HEK293 (cell line): ENCODE data around the gene LMNA.

Experiments used
- BCL11B ChIP-seq: fragments of 450-650 bp; formaldehyde crosslinking; IDR thresholded peaks from 2 replicates; pipeline ENCODE4 v1.5.1; 2016; ENCODE audit warnings: low read depth, missing biosample characterization, missing genetic modification characterization
- GFI1B ChIP-seq: fragments of 450-650 bp; formaldehyde crosslinking; IDR thresholded peaks from 2 replicates; pipeline ENCODE4 v1.5.1; 2016; ENCODE audit warnings: missing biosample characterization, missing genetic modification characterization
- HOXD13 ChIP-seq: sonication (generic); formaldehyde crosslinking; IDR thresholded peaks from 2 replicates; pipeline ENCODE4 v1.8.0; 2022; ENCODE audit warnings: missing genetic modification reagents, borderline replicate concordance
- MYNN ChIP-seq: fragments of 450-650 bp; formaldehyde crosslinking; IDR thresholded peaks from 2 replicates; pipeline ENCODE4 v1.5.1; 2016; ENCODE audit warnings: missing biosample characterization, missing genetic modification characterization, borderline replicate concordance
- RBAK ChIP-seq: fragments of 450-650 bp; formaldehyde crosslinking; IDR thresholded peaks from 2 replicates; pipeline ENCODE4 v1.5.1; 2016; ENCODE audit warnings: missing biosample characterization, missing genetic modification characterization
- YY1 ChIP-seq: fragments of 450-650 bp; formaldehyde crosslinking; IDR thresholded peaks from 2 replicates; pipeline ENCODE4 v1.5.1; 2018; ENCODE audit warnings: missing biosample characterization, missing genetic modification characterization
- ZIC2 ChIP-seq: fragments of 450-650 bp; formaldehyde crosslinking; IDR thresholded peaks from 2 replicates; pipeline ENCODE4 v1.5.1; 2016; ENCODE audit warnings: missing biosample characterization, missing genetic modification characterization
- ZNF121 ChIP-seq: fragments of 450-650 bp; formaldehyde crosslinking; IDR thresholded peaks from 2 replicates; pipeline ENCODE4 v1.5.1; 2016; ENCODE audit warnings: missing biosample characterization, missing genetic modification characterization
- ZNF157 ChIP-seq: fragments of 450-650 bp; formaldehyde crosslinking; IDR thresholded peaks from 2 replicates; pipeline ENCODE4 v1.5.1; 2016; ENCODE audit warnings: missing biosample characterization, missing genetic modification characterization
- ZNF24 ChIP-seq: fragments of 450-650 bp; formaldehyde crosslinking; IDR thresholded peaks from 2 replicates; pipeline ENCODE4 v1.5.1; 2016; ENCODE audit warnings: missing biosample characterization, missing genetic modification characterization
- ZNF311 ChIP-seq: fragments of 450-650 bp; formaldehyde crosslinking; IDR thresholded peaks from 2 replicates; pipeline ENCODE4 v1.5.1; 2017; ENCODE audit warnings: missing biosample characterization, missing genetic modification characterization, borderline replicate concordance
- ZNF335 ChIP-seq: fragments of 450-650 bp; formaldehyde crosslinking; conservative IDR thresholded peaks from 2 replicates; pipeline ENCODE4 v1.5.1; 2016; ENCODE audit warnings: missing biosample characterization, missing genetic modification characterization
- ZNF354C ChIP-seq: fragments of 450-650 bp; formaldehyde crosslinking; IDR thresholded peaks from 2 replicates; pipeline ENCODE4 v1.5.1; 2016; ENCODE audit warnings: missing biosample characterization, missing genetic modification characterization, low read depth, borderline replicate concordance
- ZNF366 ChIP-seq: fragments of 450-650 bp; formaldehyde crosslinking; conservative IDR thresholded peaks from 2 replicates; pipeline ENCODE4 v1.5.1; 2016; ENCODE audit warnings: missing biosample characterization, missing genetic modification characterization
- ZNF529 ChIP-seq: fragments of 450-650 bp; formaldehyde crosslinking; IDR thresholded peaks from 2 replicates; pipeline ENCODE4 v1.5.1; 2017; ENCODE audit warnings: missing genetic modification characterization, missing biosample characterization; ENCODE audit not compliant: insufficient replicate concordance
- ZNF549 ChIP-seq: fragments of 450-650 bp; IDR thresholded peaks from 2 replicates; pipeline ENCODE4 v1.5.1; 2018; ENCODE audit warnings: missing biosample characterization, missing genetic modification characterization, mild to moderate bottlenecking, inconsistent platforms, moderate library complexity
- ZNF623 ChIP-seq: fragments of 450-650 bp; formaldehyde crosslinking; IDR thresholded peaks from 2 replicates; pipeline ENCODE4 v1.5.1; 2016; ENCODE audit warnings: missing biosample characterization, missing genetic modification characterization
- ZNF629 ChIP-seq: fragments of 450-650 bp; formaldehyde crosslinking; IDR thresholded peaks from 2 replicates; pipeline ENCODE4 v1.5.1; 2017; ENCODE audit warnings: missing biosample characterization, missing genetic modification characterization
- ZNF658 ChIP-seq: fragments of 450-650 bp; formaldehyde crosslinking; IDR thresholded peaks from 2 replicates; pipeline ENCODE4; 2016; ENCODE audit warnings: missing biosample characterization, missing genetic modification characterization
- ZNF660 ChIP-seq: fragments of 450-650 bp; IDR thresholded peaks from 2 replicates; pipeline ENCODE4 v1.5.1; 2018; ENCODE audit warnings: missing biosample characterization, mild to moderate bottlenecking, missing genetic modification characterization
- ZNF776 ChIP-seq: fragments of 450-650 bp; formaldehyde crosslinking; IDR thresholded peaks from 2 replicates; pipeline ENCODE4 v1.5.0; 2017; ENCODE audit warnings: missing biosample characterization, missing genetic modification characterization, borderline replicate concordance
- ZNF792 ChIP-seq: fragments of 450-650 bp; formaldehyde crosslinking; IDR thresholded peaks from 2 replicates; pipeline ENCODE4 v1.5.1; 2016; ENCODE audit warnings: missing biosample characterization, missing genetic modification characterization
- ZSCAN23 ChIP-seq: fragments of 450-650 bp; formaldehyde crosslinking; IDR thresholded peaks from 2 replicates; pipeline ENCODE4 v1.5.1; 2016; ENCODE audit warnings: missing biosample characterization, missing genetic modification characterization
- ZXDB ChIP-seq: fragments of 450-650 bp; formaldehyde crosslinking; IDR thresholded peaks from 2 replicates; pipeline ENCODE4 v1.5.1; 2016; ENCODE audit warnings: missing biosample characterization, missing genetic modification characterization
- TF ChIP-seq, protein P1 (sequence below): fragments of 450-650 bp; formaldehyde crosslinking; IDR thresholded peaks from 2 replicates; pipeline ENCODE4 v1.5.1; 2016; ENCODE audit warnings: missing biosample characterization, missing genetic modification characterization
- TF ChIP-seq, protein P2 (sequence below): fragments of 450-650 bp; formaldehyde crosslinking; IDR thresholded peaks from 2 replicates; pipeline ENCODE4 v1.5.1; 2016; ENCODE audit warnings: missing biosample characterization, missing genetic modification characterization
- TF ChIP-seq, protein P3 (sequence below): fragments of 450-650 bp; formaldehyde crosslinking; conservative IDR thresholded peaks from 2 replicates; pipeline ENCODE4 v1.5.1; 2016; ENCODE audit warnings: low read depth, missing biosample characterization, missing genetic modification characterization
- TF ChIP-seq, protein P4 (sequence below): fragments of 450-650 bp; formaldehyde crosslinking; IDR thresholded peaks from 2 replicates; pipeline ENCODE4; 2016; ENCODE audit warnings: missing biosample characterization, missing genetic modification characterization
- TF ChIP-seq, protein P5 (sequence below): fragments of 450-650 bp; formaldehyde crosslinking; IDR thresholded peaks from 2 replicates; pipeline ENCODE4 v1.5.1; 2016; ENCODE audit warnings: missing biosample characterization, missing genetic modification characterization

The LMNA gene

DNA sequence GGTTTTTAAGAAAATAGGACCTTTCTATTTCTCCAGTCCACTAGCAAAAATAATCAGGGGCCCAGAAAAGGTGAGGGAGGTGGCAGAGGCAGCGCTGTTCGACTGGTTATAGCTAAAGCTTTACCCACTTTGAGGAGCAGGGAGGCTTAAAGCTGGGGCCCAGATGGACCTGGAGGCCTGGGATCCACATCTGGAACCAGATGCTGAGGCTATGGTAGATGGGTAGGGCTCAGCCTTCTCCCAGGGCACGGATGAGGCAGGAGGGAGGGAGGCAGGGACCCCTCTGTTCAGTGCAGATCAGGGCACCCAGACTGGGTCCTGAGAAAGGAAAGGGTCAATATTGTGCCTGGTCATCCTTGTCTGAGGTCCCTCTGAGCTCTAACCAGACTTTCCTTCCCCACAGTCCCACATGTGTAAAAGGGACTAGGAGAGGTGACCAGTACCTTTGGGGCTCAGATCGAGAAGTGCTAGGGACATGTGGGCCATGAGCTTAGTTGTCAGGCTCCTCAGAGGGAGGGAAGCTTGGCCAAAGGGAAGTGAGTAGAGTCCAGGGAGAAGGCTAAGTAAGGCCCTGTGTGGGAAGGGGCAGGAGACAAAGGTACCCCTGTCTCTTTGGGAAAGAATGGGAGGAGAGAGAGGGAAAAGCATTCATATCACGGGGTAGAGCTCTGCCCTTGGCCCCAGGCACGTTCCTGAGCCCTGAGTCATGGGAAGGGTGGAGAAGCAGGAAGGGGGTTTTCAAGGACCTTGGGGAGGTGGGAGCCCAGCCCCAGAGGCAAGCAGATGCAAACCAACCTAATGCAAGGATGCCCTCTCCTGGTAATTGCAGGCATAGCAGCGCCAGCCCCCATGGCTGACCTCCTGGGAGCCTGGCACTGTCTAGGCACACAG, 15.4 kb downstream of the LMNA start (continued):
- TF ChIP-seq, protein P1, sequence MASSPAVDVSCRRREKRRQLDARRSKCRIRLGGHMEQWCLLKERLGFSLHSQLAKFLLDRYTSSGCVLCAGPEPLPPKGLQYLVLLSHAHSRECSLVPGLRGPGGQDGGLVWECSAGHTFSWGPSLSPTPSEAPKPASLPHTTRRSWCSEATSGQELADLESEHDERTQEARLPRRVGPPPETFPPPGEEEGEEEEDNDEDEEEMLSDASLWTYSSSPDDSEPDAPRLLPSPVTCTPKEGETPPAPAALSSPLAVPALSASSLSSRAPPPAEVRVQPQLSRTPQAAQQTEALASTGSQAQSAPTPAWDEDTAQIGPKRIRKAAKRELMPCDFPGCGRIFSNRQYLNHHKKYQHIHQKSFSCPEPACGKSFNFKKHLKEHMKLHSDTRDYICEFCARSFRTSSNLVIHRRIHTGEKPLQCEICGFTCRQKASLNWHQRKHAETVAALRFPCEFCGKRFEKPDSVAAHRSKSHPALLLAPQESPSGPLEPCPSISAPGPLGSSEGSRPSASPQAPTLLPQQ (tag by site-specific recombination): peak; percentile 73
- peak; percentile 97 for TF ChIP-seq ZNF366 (tag by site-specific recombination)
- TF ChIP-seq ZIC2: no peak
- no peak for TF ChIP-seq ZNF157
- TF ChIP-seq RBAK (tag by site-specific recombination): no peak
- TF ChIP-seq ZNF792 (tag by site-specific recombination): no peak
- peak; percentile 77 for TF ChIP-seq ZXDB
- peak; percentile 52; the same call in 1 of the 2 replicates for TF ChIP-seq ZSCAN23 (tag by site-specific recombination)
- no peak for TF ChIP-seq ZNF121 (tag by site-specific recombination)
- TF ChIP-seq ZNF658 (tag by site-specific recombination): no peak
- TF ChIP-seq ZNF311 (tag by site-specific recombination): no peak
- TF ChIP-seq YY1 (tag by site-specific recombination): peak; percentile 43; the same call in 1 of the 2 replicates
- TF ChIP-seq ZNF660 (tag by site-specific recombination): peak; percentile 99
- TF ChIP-seq, protein P2, sequence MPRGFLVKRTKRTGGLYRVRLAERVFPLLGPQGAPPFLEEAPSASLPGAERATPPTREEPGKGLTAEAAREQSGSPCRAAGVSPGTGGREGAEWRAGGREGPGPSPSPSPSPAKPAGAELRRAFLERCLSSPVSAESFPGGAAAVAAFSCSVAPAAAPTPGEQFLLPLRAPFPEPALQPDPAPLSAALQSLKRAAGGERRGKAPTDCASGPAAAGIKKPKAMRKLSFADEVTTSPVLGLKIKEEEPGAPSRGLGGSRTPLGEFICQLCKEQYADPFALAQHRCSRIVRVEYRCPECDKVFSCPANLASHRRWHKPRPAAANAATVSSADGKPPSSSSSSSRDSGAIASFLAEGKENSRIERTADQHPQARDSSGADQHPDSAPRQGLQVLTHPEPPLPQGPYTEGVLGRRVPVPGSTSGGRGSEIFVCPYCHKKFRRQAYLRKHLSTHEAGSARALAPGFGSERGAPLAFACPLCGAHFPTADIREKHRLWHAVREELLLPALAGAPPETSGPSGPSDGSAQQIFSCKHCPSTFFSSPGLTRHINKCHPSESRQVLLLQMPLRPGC (tag by site-specific recombination): peak; percentile 17; the same call in 1 of the 2 replicates
- no peak for TF ChIP-seq MYNN
- peak; percentile 51 for TF ChIP-seq ZNF335 (tag by site-specific recombination)
- TF ChIP-seq, protein P3, sequence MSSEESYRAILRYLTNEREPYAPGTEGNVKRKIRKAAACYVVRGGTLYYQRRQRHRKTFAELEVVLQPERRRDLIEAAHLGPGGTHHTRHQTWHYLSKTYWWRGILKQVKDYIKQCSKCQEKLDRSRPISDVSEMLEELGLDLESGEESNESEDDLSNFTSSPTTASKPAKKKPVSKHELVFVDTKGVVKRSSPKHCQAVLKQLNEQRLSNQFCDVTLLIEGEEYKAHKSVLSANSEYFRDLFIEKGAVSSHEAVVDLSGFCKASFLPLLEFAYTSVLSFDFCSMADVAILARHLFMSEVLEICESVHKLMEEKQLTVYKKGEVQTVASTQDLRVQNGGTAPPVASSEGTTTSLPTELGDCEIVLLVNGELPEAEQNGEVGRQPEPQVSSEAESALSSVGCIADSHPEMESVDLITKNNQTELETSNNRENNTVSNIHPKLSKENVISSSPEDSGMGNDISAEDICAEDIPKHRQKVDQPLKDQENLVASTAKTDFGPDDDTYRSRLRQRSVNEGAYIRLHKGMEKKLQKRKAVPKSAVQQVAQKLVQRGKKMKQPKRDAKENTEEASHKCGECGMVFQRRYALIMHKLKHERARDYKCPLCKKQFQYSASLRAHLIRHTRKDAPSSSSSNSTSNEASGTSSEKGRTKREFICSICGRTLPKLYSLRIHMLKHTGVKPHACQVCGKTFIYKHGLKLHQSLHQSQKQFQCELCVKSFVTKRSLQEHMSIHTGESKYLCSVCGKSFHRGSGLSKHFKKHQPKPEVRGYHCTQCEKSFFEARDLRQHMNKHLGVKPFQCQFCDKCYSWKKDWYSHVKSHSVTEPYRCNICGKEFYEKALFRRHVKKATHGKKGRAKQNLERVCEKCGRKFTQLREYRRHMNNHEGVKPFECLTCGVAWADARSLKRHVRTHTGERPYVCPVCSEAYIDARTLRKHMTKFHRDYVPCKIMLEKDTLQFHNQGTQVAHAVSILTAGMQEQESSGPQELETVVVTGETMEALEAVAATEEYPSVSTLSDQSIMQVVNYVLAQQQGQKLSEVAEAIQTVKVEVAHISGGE (tag by site-specific recombination): no peak
- TF ChIP-seq ZNF629 (tag by site-specific recombination): peak; percentile 70
- TF ChIP-seq HOXD13 (CRISPR knock-in tag): no peak
- TF ChIP-seq ZNF354C (tag by site-specific recombination): no peak
- TF ChIP-seq, protein P4, sequence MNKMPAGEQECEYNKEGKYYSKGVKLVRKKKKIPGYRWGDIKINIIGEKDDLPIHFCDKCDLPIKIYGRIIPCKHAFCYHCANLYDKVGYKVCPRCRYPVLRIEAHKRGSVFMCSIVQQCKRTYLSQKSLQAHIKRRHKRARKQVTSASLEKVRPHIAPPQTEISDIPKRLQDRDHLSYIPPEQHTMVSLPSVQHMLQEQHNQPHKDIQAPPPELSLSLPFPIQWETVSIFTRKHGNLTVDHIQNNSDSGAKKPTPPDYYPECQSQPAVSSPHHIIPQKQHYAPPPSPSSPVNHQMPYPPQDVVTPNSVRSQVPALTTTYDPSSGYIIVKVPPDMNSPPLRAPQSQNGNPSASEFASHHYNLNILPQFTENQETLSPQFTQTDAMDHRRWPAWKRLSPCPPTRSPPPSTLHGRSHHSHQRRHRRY (tag by site-specific recombination): no peak
- no peak for TF ChIP-seq ZNF776 (tag by site-specific recombination)
- TF ChIP-seq GFI1B (tag by site-specific recombination): no peak
- TF ChIP-seq ZNF529: no peak
- TF ChIP-seq ZNF623 (tag by site-specific recombination): no peak
- no peak for TF ChIP-seq ZNF549 (tag by site-specific recombination)
- TF ChIP-seq BCL11B (tag by site-specific recombination): 0 out of 2 replicates have a peak, but pooled peaks have one; percentile 24
- TF ChIP-seq, protein P5, sequence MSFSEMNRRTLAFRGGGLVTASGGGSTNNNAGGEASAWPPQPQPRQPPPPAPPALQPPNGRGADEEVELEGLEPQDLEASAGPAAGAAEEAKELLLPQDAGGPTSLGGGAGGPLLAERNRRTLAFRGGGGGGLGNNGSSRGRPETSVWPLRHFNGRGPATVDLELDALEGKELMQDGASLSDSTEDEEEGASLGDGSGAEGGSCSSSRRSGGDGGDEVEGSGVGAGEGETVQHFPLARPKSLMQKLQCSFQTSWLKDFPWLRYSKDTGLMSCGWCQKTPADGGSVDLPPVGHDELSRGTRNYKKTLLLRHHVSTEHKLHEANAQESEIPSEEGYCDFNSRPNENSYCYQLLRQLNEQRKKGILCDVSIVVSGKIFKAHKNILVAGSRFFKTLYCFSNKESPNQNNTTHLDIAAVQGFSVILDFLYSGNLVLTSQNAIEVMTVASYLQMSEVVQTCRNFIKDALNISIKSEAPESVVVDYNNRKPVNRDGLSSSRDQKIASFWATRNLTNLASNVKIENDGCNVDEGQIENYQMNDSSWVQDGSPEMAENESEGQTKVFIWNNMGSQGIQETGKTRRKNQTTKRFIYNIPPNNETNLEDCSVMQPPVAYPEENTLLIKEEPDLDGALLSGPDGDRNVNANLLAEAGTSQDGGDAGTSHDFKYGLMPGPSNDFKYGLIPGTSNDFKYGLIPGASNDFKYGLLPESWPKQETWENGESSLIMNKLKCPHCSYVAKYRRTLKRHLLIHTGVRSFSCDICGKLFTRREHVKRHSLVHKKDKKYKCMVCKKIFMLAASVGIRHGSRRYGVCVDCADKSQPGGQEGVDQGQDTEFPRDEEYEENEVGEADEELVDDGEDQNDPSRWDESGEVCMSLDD (tag by site-specific recombination): peak; percentile 65; the same call in 1 of the 2 replicates
- peak; percentile 67; the same call in 1 of the 2 replicates for TF ChIP-seq ZNF24
